ENCODE data around the gene STOX2.
A peak's percentile ranks its signal among the peaks of the same experiment; 100 is the strongest.
"Not testable (repeated sequence)": the region's sequence is repeated elsewhere in the genome, so short reads cannot be mapped to it uniquely, and the experiment has no call there.

The STOX2 gene

DNA sequence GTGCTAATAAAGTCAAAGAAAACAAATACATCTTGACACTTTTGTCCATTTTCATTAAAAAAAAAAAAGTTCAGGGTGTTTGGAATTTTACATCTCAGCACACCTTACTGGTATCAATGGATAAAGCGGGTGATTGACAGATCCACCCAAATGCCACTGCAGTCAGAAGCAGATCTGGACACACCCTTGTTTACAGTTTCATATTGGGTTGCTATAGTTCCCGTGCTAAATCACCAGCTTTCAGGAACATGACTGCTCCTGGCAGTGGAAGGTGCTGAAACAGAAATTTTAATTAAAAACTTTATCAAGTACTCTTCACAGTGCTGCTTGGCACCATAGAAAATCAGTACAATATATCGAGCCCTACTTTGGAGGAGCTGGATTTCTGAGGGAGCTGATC, 116.3 kb downstream of the STOX2 start:
- no peak for DNase-seq (ENCODE audit: low spot score)

- DNase-seq (ENCODE audit: low spot score), result no peak
These were observed 117.7 kb downstream of the STOX2 start for GRCh38 chr4:184022679-184023383.

GRCh38 chr4:184024637-184025036, 119.5 kb downstream of the STOX2 start:
- no peak for DNase-seq (ENCODE audit: low spot score)

DNA sequence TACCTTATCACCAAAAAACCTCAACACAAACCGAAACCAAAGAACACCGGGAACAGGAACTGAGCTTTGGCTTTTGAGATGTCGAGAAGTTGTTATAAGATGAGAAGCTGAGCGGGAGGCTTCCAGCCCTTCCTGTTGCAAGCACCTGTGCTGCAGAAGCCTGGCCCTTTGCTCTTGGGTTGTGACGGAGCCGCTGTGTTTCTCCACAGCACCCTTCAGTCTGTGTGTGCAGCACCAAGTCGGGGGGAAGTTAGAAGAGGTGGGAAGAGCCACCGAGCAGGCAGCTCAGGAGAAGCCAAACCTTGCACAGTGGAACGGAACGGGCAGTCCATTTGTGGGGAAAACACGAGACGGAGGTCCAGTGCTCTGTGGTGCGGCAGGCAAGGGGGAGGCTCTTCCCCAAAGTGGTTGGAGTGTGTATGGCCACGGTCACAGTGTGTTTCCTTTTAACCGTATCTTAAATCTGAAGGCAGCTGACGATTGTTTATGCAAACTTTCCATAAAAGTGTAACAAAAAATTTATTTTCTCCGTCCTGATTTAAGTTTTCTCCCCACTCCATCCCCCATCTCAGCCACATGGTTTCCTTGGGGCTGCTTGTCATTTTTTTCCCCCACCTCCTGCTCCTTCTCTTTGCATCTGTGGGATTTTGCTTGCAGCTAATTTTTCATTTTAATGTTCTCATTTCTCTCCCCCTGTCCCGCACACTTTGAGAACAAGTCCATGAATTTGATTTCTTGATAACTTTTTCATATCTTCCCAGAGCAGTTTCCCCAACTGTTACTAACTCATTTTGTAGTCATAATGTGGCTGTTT, 123.7 kb downstream of the STOX2 start:
- no peak for DNase-seq (ENCODE audit: low spot score)

GRCh38 chr4:184030036-184030435, 124.9 kb downstream of the STOX2 start:
- DNase-seq (ENCODE audit: low spot score), result no peak

- no peak for DNase-seq (ENCODE audit: low spot score)
These were observed 125.7 kb downstream of the STOX2 start for GRCh38 chr4:184030764-184031163.

DNA sequence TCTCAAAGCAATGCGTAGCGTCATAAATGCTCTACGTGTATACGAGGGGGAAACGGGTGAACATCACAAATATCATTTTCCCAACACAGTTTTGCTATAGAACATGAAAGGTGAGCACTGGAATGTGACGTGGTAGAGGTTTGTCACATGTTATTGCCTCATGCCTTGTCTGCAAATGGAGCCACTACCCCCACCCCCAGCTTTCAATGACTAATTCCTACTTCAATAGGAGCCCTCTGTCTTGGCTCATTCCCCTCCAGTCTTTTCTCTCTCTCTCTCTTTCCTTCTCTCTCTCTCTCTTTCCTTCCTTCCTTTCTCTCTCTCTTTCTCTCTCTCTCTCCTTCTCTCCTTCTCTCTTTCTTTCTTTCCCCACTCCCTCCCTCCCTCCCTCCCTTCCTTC, 127.0 kb downstream of the STOX2 start:
- DNase-seq (ENCODE audit: low spot score), result no peak

DNA sequence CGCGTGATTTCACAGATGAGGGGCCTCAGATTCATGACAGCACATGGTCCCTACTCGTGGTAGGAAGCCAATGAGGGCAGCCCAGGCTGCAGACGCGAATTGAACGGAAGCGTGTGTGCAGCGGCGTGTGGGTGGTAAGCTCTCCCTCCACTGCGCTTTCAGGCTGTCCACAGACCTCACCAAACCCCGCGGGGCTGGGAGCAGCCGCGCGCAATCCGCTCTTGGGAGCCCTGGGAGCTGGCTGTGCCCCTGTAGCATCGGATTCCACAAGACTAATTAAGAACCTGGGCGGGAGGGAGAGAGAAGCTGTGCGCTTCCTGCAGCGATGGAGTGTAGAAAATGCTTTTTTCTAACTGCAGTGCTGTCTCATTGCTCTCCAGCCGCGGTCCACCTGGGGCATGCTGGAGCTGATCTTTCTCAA, 134.9 kb downstream of the STOX2 start:
- DNase-seq (ENCODE audit: low spot score), result no peak

- DNase-seq (ENCODE audit: low spot score), result no peak
These were observed 136.0 kb downstream of the STOX2 start for GRCh38 chr4:184041156-184041555.

- DNase-seq (ENCODE audit: low spot score), result no peak
These were observed 141.0 kb downstream of the STOX2 start for GRCh38 chr4:184046148-184046547.

DNA sequence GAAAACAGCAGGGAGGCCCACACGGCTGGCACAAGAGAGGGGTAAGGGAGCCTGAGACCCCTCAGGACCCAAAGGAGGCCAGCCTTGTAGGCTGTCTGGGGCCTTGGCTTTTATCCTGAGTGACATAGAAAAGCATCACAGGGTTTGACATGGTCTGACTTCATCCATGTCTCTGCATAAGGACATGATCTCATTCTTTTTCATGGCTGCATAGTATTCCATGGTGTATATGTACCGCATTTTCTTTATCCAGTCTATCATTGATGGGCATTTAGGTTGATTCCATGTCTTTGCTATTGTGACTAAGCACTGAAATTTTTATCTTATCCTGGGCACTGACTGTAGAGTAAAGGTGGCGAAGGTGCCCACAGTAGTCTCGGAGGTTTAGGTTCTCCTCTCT, 146.2 kb downstream of the STOX2 start:
- not testable (repeated sequence) for DNase-seq (ENCODE audit: low spot score)

- no peak for DNase-seq (ENCODE audit: low spot score)
These were observed 147.5 kb downstream of the STOX2 start for GRCh38 chr4:184052616-184053015.

DNA sequence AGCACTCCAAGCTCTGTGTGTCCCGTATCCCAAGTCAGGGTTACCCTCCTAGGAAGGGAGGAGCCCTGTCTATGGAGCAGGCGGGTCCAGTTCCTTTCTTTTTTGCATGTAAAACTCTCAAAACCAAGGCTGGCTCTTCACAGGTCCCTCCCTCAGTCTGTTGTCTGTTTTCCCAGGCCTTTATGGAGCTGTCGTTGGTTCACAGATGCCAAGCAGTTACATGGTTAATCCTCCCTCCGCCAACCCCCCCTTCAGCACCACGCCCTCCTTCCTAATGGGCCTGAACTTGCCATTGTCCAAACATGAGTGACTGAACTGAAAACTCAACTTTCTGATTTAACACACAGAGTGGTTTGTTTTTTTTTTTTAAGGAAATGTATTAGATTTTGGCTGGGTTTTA, 148.3 kb downstream of the STOX2 start:
- no peak for DNase-seq (ENCODE audit: low spot score)

- DNase-seq (ENCODE audit: low spot score), result no peak
These were observed 151.8 kb downstream of the STOX2 start for GRCh38 chr4:184056877-184057276.

GRCh38 chr4:184058026-184058425, 152.9 kb downstream of the STOX2 start:
- no peak for DNase-seq (ENCODE audit: low spot score)

- no peak for DNase-seq (ENCODE audit: low spot score)
These were observed 154.0 kb downstream of the STOX2 start for GRCh38 chr4:184059099-184059498.

DNA sequence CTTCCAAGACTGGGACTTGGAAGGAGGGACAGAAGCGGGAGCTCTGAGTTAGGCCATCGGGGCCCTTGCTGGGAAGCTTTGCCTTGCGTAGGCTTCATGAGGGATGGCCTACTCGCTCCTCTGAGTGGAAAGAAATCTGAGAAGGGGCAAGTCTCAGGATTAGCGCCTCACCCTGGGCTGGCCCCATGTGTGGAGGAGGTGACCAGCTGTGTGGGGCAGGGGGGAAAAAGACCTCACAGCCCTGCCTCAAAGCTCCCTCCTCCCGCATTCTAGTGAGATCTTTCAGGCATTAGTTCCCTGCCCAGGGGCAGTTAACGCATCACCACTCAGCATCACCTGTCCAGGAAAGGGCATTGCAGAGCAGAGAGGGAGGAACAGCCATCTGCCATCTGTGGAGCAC, 156.5 kb downstream of the STOX2 start:
- no peak for DNase-seq (ENCODE audit: low spot score)

- no peak for DNase-seq (ENCODE audit: low spot score)
These were observed 157.7 kb downstream of the STOX2 start for GRCh38 chr4:184062769-184063168.

GRCh38 chr4:184064877-184065276, 159.8 kb downstream of the STOX2 start:
- peak; percentile 14 for DNase-seq (ENCODE audit: low spot score)

DNA sequence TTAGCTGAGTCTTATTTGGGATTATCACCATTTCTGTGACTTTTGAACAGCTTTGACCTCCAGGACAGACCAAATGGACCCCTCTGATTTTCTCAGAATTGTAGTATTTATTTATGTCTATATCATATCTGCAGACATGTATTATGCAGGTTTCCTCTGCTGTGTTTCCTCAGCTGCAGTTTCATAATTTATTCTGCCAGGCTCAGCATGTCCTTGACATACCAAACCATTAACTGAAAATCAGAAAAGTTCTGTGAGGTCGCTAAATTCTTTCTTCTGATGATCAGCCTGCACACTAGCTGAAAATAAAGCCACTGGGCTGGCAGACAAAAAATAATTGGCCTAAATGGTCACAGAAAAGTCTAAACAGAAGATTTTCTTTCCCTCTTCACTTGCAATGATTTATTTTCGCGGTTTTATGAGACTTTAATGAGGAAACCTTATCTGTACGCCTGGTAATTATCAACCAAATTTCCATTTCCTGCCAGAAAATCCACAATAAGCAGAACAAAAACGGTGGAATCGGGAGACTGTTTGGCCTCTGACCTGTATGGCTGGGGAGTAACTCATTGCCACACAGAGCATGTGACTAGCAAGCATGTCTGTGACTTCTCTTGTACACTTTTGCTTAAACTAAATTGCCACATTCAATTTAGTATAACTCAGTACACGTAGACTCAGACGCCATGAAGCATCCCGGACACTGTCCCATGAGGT, 161.6 kb downstream of the STOX2 start:
- no peak for DNase-seq (ENCODE audit: low spot score)

DNA sequence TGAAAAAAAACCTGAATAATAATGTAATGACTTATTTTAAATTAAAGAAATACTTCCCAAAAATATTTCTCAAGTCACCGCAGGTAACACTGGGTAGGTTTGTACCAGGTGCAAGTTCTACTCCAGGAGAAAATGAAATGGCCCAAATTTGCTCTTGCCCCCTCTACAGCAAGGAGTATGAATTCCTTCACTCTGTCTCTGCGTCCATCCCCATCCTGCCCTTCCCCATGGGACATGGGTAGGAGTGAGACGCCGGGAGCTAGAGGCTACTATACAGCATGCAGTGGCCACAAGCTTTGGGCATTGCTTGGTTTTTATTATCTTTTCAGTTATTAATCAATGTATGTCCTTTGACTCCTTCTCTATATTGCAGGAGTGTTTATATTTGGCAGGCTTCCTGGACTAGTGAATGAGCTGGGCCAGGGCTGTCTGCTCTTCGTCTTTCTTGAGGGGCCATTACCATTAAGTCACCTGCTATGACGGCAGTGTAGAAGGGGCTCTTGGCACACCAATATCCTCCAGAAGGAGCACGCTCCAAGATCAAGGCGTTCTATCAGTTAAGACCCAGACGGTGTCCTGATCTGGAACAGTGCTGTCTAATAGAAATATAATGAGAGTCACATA, 162.9 kb downstream of the STOX2 start:
- DNase-seq (ENCODE audit: low spot score), result no peak
